Measurements from ENCODE around the gene TRH. TPM values are rescaled to one million over a fixed set of nuclear protein-coding genes. Genes with fewer than 3 reads are reported as not detected.

TRH gene
- total and polyA plus RNA-seq, 2 of the 4 experiments (the other 2 are of a cell fraction): not detected

GRCh38 chr3:129985113-129985512, 10.6 kb downstream of the TRH start:
- Histone ChIP-seq H3K4me2 (ENCODE audit: low read depth, low read length) (no peak overlapping the region), H4K20me1 (ENCODE audit: insufficient read depth, low read length) (no peaks in the 10 kb centered on the region), H3K18ac (ENCODE audit: low read depth, low read length) (no peak overlapping the region), H3K4me3 (ENCODE audit: insufficient read depth, low read depth, low read length) (no peak overlapping the region), H3K27ac (ENCODE audit: insufficient read depth, low read length) (no peak overlapping the region), H3K4me1 (ENCODE audit: control insufficient read depth, insufficient read depth, low read length) (no peaks in the 10 kb centered on the region), H2AK9ac (replicated peaks; ENCODE audit: low read depth, low read length, poor library complexity) (no peak overlapping the region), H2AFZ (replicated peaks; ENCODE audit: low read length, poor library complexity) (peak overlapping the region; percentile 1), H3K9me1 (ENCODE audit: insufficient read depth, low read length) (no peaks in the 10 kb centered on the region), H4K8ac (ENCODE audit: low read depth in 2 of 2, low read length in 2 of 2) (no peak overlapping the region), H3K79me1 (ENCODE audit: low read depth in 1 of 2, low read length in 2 of 2) (no peaks in the 10 kb centered on the region), H2BK5ac (ENCODE audit: low read depth, low read length, poor library complexity, severe bottlenecking) (no peak overlapping the region), H2BK15ac (ENCODE audit: low read depth, low read length) (no peak overlapping the region), H2BK20ac (ENCODE audit: low read depth, low read length) (no peak overlapping the region), H3K9ac (ENCODE audit: low read depth, low read length) (no peak overlapping the region), H3K56ac (ENCODE audit: extremely low read depth, insufficient read depth, low read length) (no peak overlapping the region), H3K14ac (replicated peaks; ENCODE audit: low read depth, low read length) (no peak overlapping the region), H2BK120ac (ENCODE audit: low read depth, low read length) (no peak overlapping the region), H3K27me3 (ENCODE audit: control insufficient read depth, insufficient read depth, low read length) (peaks cover 53% of the 10 kb centered on the region), H3K23ac (ENCODE audit: low read depth, low read length) (no peak overlapping the region), H3K4ac (ENCODE audit: low read depth, low read length) (no peak overlapping the region), H3K36me3 (ENCODE audit: control insufficient read depth, insufficient read depth, low read length) (no peaks in the 10 kb centered on the region), H3K9me3 (ENCODE audit: control insufficient read depth, insufficient read depth, low read length) (no peaks in the 10 kb centered on the region), H2AK5ac (ENCODE audit: low read depth, low read length) (no peak overlapping the region), H4K91ac (ENCODE audit: insufficient read depth, low read depth, low read length) (no peak overlapping the region), H4K5ac (ENCODE audit: low read depth, low read length) (no peak overlapping the region)
- ATAC-seq (ENCODE audit: low read depth) (no peak), DNase-seq (no peak)
- in situ Hi-C loops (cut with MboI; ENCODE audit: low sequenced_read_pairs): no loop called here
- dilution Hi-C loops (cut with HindIII; ENCODE audit: low sequenced_read_pairs, unreplicated experiment): no loop called here
- TF ChIP-seq ELK1 (IDR thresholded peaks at IDR 0.05; ENCODE audit: borderline replicate concordance, low read depth, low read length) (no peak), CHD1 (IDR thresholded peaks at IDR 0.05; ENCODE audit: low read depth, low read length) (no peak), RAD21 (IDR thresholded peaks at IDR 0.05; ENCODE audit: low read length) (no peak), RCOR1 (IDR thresholded peaks at IDR 0.05; ENCODE audit: insufficient replicate concordance, low read length) (no peak), MAFK (IDR thresholded peaks at IDR 0.05; ENCODE audit: low read depth, low read length) (no peak), BHLHE40 (IDR thresholded peaks at IDR 0.05; ENCODE audit: low read depth, low read length) (no peak), USF2 (IDR thresholded peaks at IDR 0.05; ENCODE audit: low read depth, low read length) (no peak), CTCF (conservative IDR thresholded peaks at IDR 0.05; ENCODE audit: low read depth, low read length) (no peak), SMC3 (IDR thresholded peaks at IDR 0.05; ENCODE audit: low read depth, low read length) (no peak)
- WGBS, 2 experiments (ENCODE audit: extremely low coverage in 2 of 2, insufficient read length in 1 of 2): 74% methylated on average over 12 of the region's 14 CpGs; no CpG with 5 or more reads in 1 of the 2 experiments
- ChIA-PET CTCF (interaction anchor here (1.5 kb wide), 1 partner anchor 43 kb away, joined by 4 read pairs; no protein-coding TSS in a partner anchor), POLR2A (ENCODE audit: unreplicated experiment) (no interaction called here)
- intact Hi-C loops (cut with micrococcal nuclease): no loop called here
- BruUV-seq (replicated peaks): no TSS peak
